Glomerular endothelial cell (primary cell): ENCODE measurements around the gene TMEM147. TPM values are rescaled to one million over a fixed set of nuclear protein-coding genes. Genes with fewer than 3 reads are reported as not detected.
"Not testable (repeated sequence)": the region's sequence is repeated elsewhere in the genome, so short reads cannot be mapped to it uniquely, and the experiment has no call there.

Experiments used
- DNase-seq: peaks from one replicate; pipeline ENCODE4 v3.0.0-alpha.2; 2011; ENCODE audit warnings: low read depth, low spot score; ENCODE audit errors: extremely low read depth
- total RNA-seq: library from RNA; depleted of rRNA; stranded (reverse); fragments of >200 nt; gene quantifications from 2 replicates; pipeline ENCODE4 v1.2.3, GENCODE V29; 2015

TMEM147 gene
- total RNA-seq, 1 donor from 2014 or later: 77.8 TPM

GRCh38 chr19:35561436-35561835 is 16.0 kb downstream of the TMEM147 start:
- no peak for DNase-seq

GRCh38 chr19:35562336-35562735 is 16.9 kb downstream of the TMEM147 start:
- DNase-seq: no peak

- no peak for DNase-seq
Measured at GRCh38 chr19:35562776-35563175, 17.4 kb downstream of the TMEM147 start.

GRCh38 chr19:35563207-35563829 is 17.9 kb downstream of the TMEM147 start, which contains the start of gene ATP4A:
Gene ATP4A (minus strand): TSS chr19:35563658. CDS start chr19:35563629, 29 bp downstream.
- no peak for DNase-seq

- DNase-seq: no peak
Measured at GRCh38 chr19:35565016-35565856, 19.8 kb downstream of the TMEM147 start.

GRCh38 chr19:35566738-35567137 is 21.3 kb downstream of the TMEM147 start:
- no peak for DNase-seq

- DNase-seq: no peak
Measured at GRCh38 chr19:35569281-35569781, 23.9 kb downstream of the TMEM147 start.

GRCh38 chr19:35571406-35571965 is 26.1 kb downstream of the TMEM147 start:
- DNase-seq: no peak

GRCh38 chr19:35577918-35578317 is 32.5 kb downstream of the TMEM147 start:
- no peak for DNase-seq

- DNase-seq: no peak
Measured at GRCh38 chr19:35578707-35579106, 33.3 kb downstream of the TMEM147 start.

- no peak for DNase-seq
Measured at GRCh38 chr19:35582760-35583159, 37.3 kb downstream of the TMEM147 start.

- no peak for DNase-seq
Measured at GRCh38 chr19:35585848-35586247, 40.4 kb downstream of the TMEM147 start, which contains the start of gene PMIS2. Gene PMIS2 (plus strand): TSS chr19:35586173. CDS start chr19:35586260, 87 bp downstream.

GRCh38 chr19:35587321-35587720 is 41.9 kb downstream of the TMEM147 start:
- DNase-seq: no peak

- DNase-seq: no peak
Measured at GRCh38 chr19:35590875-35591274, 45.4 kb downstream of the TMEM147 start.

- no peak for DNase-seq
Measured at GRCh38 chr19:35592226-35592625, 46.8 kb downstream of the TMEM147 start.

GRCh38 chr19:35595026-35595425 is 49.6 kb downstream of the TMEM147 start:
- DNase-seq: not testable (repeated sequence)

GRCh38 chr19:35595928-35596327 is 50.5 kb downstream of the TMEM147 start:
- DNase-seq: no peak

- no peak for DNase-seq
Measured at GRCh38 chr19:35596366-35596999, 51.1 kb downstream of the TMEM147 start.
